ENCODE data around the gene GMDS.

The GMDS gene

GRCh38 chr6:1633366-1634021 is 611.9 kb downstream of the GMDS start:
- no peak overlapping the region for H3K4me3 ChIP-seq (ENCODE audit: low read depth, low read length)
- TF ChIP-seq CTCF (IDR thresholded peaks at IDR 0.05; ENCODE audit: borderline replicate concordance, insufficient read depth, low read depth, low read length) = no peak

GRCh38 chr6:1631251-1631650 is 614.2 kb downstream of the GMDS start:
- no peak overlapping the region for H3K4me3 ChIP-seq (ENCODE audit: low read depth, low read length)
- TF ChIP-seq CTCF (IDR thresholded peaks at IDR 0.05; ENCODE audit: borderline replicate concordance, insufficient read depth, low read depth, low read length) = no peak

GRCh38 chr6:1630771-1631217 is 614.6 kb downstream of the GMDS start:
- no peak for TF ChIP-seq CTCF (IDR thresholded peaks at IDR 0.05; ENCODE audit: borderline replicate concordance, insufficient read depth, low read depth, low read length)
- H3K4me3 ChIP-seq (ENCODE audit: low read depth, low read length) = no peak overlapping the region

DNA sequence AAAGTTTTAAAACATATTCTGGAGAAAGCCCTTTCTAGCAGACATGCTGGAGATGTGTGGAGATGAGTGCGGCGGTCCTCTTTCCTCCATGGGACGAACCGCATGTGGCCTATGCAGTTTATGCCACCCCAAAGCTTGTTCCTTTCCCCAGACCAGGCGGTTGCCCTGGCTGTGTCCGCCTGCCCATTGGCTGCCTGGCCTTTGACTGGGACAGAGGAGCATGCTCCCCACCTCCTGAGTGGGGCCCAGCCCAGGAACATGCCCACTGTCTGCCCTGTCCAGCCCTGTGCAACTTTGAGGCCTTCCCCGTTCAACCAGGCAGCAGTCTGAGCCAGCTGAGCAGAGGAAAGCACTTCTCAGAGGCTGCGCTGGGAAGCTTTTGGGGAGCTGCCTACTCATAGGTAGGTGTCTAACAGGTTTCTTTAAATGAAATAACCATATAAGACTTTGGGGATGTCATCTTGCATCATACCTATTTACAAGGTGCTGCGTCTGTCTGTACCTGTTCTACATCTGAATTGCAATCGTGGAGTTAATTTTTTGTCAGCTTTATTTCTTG is 615.1 kb downstream of the GMDS start:
- no peak for TF ChIP-seq CTCF (IDR thresholded peaks at IDR 0.05; ENCODE audit: borderline replicate concordance, insufficient read depth, low read depth, low read length)
- H3K4me3 ChIP-seq (ENCODE audit: low read depth, low read length) = no peak overlapping the region

DNA sequence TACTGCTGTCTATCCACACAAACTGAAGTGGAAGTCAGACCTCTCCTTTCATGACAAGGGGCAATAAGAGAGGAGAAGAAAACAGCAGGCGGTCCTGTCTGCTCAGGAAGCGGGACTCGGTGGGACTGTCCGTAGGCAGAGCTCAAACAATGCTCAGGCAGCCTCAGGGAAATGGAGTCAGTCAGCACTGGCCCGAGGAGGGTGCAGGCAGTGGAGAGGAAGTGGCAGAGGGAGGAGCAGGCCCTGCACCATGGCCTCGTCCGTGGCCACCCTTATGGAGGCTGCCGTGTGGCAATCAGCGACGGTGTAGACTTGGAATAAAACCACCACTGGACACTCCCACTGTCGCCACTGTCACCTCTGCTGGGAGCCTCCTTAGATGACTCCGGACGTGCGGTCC is 616.1 kb downstream of the GMDS start:
- no peak for TF ChIP-seq CTCF (IDR thresholded peaks at IDR 0.05; ENCODE audit: borderline replicate concordance, insufficient read depth, low read depth, low read length)
- H3K4me3 ChIP-seq (ENCODE audit: low read depth, low read length) = no peak overlapping the region

- no peak for TF ChIP-seq CTCF (IDR thresholded peaks at IDR 0.05; ENCODE audit: borderline replicate concordance, insufficient read depth, low read depth, low read length)
- H3K4me3 ChIP-seq (ENCODE audit: low read depth, low read length) = no peak overlapping the region
Observed at GRCh38 chr6:1627827-1628560, 617.4 kb downstream of the GMDS start.
